ENCODE data around the gene PBRM1.
"Not testable (repeated sequence)": the region's sequence is repeated elsewhere in the genome, so short reads cannot be mapped to it uniquely, and the experiment has no call there.

PBRM1 gene

DNA sequence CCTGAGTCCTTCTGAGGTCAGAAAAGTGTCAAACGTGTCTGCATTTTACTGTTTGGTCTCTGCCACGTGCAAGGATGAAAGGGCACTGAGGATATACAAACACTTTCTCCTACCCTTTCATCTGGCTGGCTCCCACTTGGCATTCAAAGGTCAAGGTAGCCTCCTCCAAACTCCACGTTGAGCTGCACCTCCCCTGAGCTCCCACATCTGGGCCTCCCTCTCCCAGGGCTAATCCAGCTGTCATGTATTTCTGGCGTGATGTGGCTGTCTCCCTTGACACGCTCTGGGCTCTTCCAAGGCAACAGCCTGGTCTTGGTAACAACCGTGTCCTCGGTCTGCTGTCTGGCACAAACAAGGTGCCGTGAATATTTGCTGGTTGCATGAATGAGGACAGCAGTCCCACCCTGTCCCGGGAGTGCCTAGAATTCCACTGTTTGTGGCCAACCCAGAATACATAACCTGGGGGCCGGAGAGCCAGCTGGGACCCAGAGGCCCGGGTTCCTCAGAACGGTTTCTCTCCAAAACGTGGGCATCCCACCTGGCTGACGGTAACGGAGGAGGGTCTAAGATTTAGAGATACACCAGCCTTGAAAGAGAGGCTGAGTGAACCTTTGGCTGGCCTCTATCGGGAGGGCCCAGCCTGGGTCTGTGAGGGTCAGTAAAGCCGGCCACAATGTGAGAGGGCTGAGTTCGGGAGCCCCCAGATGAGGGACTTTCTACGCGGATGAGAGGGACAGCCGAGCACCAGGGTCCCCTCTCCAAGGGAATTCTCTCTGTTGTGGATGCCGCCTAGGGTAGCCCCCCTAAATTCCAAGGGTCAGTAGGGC, 19.1 kb upstream of the PBRM1 start:
- DNase-seq (ENCODE audit: low spot score): peak; percentile 9

DNA sequence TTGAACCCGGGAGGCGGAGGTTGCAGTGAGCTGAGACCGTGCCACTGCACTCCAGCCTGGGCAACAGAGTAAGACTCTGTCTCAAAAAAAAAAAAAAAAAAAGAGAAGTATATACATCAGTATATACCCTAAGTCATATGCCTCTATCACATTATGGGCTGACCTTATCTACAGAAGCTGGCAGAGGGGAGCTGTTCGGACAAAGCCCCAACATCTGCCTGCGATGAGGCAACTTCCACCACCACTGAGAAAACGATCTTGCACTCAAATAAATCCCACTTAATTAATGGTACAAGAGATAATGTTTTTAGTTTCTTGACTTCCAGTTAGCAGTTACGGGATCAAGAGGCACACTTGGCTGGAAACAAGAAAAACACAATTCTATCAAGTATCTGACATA, 17.6 kb upstream of the PBRM1 start:
- no peak for DNase-seq (ENCODE audit: low spot score)

DNA sequence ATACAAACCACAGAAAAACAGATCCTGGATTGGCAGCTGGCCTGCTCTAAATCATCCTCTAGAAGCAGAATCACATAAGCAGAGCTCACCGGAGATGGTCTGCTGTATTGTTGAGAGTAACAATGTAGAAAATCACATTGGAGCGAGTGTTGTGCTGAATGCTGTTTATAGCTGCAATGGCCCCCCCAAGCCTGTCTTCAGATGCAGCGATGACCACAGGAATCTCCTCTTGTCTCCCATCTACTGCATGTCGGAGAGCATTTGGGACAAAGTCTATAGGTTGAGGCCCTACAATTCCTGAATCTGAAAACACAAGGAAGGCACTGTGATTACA, 11.9 kb upstream of the PBRM1 start:
- no peak for DNase-seq (ENCODE audit: low spot score)

DNA sequence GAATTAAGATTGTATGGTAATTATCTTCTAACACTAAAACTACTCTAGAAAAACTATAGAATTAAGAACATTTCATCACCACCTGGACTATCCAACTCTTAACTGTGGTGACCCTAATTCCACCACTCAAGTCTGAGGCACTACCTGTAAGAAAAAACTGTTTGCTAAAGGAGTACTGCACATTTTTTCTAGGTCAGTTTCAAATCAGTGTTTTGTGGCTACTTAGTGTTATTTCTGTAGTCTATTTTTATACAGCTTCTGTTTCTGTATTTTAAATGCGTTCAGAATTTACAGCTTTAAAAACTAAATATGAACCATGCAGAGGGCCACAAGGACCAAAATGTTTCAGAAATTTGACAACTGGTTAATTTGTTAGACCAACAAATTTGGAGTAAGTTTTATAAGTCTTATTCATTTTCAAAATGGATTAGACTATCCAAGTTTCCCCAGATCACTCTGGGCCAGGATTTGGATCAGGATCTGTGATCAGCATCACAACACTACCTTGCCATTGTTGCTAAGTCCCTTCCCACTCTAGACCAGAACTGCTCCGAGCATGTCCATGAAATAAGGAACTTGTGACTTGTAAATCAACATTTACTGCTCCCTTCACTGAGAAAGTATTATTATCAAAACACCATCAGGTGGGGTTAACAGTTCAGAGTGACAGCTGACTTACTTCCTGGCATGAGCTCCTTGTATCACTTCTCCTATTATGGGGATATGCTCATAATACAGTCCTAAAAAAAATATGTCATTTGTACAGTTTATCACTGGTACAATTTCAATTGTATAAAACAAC, 11.3 kb upstream of the PBRM1 start:
- DNase-seq (ENCODE audit: low spot score): no peak

DNA sequence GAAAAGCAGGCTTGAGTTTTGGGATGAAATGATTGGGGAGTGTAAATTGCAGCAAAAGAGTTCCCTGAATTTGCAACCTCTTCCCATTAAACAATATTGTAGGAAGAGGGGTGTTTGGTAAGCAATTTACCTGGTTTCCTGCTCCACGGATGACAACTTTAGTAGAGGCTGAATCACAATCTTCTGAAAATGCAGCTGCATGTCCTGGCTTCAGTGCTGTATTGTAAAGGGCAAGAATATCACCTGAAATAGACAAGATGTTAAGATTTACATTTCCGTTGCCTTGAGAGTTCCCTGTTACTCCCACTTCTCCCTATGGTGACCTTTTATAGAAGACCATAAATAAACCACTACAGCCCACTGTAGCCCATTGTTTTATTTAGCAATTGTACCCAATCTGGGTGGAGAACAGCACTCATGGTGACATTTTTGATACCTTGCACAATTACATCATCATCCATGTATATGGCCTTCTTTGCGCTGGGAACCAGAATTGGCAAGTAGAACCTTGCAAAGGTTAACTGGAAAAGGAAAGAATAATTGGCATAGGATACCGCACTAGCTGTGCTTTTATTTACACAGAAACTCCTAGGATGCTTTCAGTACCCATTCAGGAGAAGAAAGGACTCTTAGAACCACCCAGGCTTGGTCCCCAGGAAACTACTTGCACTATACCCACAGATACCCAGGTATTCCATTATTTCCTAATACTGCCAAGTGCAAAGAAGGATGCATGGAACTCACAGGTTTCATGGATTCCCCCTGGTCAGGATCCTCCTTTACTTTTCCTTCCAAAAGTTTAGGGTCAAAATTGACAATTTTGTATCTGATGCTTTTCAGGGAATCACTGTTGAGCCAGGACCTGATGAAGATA, 10.3 kb upstream of the PBRM1 start:
- no peak for DNase-seq (ENCODE audit: low spot score)

DNA sequence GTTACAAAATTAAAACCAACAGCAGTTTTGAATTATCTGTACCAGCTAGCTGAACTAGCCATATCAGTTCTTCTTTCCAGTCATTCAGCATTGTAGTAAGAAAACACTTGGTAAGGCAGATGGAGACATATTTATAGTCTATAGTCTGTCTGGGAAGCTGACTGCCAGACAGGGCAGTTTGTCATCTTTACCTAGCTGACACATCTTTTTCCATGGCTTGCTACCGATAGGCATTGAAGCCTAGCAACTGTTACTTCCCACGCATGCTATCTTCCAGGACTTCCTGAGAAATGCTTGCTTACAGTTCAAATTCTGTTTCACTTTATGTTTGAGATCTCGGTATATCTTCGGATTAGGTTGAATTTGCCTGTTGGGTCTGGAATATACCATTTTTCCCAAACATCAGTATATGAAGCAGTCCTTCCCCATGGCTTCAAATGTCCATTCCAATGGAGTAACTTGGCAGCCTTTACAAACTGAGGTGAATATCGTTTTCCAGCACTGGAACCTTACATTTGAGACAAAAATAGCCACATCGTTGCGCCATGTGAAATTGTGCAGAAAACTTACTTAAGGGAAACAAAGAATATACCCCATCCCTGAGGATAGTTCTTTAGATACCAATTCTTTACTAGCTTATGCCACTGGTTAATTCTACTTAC, 8.9 kb upstream of the PBRM1 start:
- no peak for DNase-seq (ENCODE audit: low spot score)

DNA sequence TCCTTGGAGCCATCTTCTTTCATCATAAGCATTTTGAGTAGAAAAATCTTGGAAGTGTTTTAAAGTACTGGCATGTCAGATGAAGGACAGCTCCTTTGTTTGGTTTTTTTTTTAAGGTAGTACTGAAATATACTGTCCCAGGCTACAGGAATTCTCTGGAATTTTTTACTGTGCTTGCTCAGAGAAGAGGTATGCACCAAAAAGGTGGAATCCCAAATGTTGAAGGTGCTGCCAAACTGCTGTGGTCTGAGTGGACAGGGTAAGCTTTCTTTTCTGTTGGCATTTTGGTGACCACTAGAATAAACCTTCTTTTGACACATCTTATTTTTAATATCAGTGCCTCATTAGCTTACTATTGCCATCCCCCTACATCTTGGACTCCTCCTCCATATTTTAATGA, 7.4 kb upstream of the PBRM1 start:
- DNase-seq (ENCODE audit: low spot score): no peak

DNA sequence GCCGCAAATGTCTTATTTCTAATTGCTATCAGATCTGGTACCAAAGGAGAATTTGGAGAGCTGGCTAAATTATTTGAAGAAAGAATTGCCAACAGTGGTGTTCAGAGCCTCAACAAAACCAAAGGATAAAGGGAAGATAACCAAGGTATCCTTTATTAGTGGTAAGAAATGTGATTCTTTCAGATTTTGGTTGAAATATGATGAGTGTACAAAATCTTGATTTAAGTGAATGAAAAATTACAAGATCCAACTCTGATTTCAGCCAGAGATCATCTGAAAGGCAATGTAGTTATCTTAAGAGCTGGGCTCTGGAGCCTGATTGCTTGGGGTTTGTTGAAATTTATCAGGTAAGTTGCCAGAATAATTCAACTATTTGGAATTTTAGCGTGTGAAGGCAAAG, 4.8 kb upstream of the PBRM1 start:
- DNase-seq (ENCODE audit: low spot score): no peak

DNA sequence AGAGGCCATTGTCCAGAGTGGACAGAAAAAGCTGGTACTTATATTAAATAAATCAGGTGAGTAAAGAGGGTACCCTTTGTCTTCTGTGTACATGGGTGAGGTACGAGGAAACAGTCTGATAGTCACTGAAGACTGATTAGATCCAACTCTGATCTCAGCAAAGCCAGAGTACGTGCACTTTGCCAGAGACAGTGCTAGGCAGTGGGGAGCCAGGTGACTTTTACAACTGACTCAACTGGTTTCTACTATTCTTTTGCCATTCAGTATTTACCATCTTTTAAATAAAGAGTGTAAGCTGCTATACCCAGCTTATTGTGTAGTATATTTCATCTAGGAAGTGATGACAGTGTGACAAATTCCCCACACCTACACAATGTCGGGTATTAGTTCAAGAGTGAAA, 3.4 kb upstream of the PBRM1 start:
- no peak for DNase-seq (ENCODE audit: low spot score)

DNA sequence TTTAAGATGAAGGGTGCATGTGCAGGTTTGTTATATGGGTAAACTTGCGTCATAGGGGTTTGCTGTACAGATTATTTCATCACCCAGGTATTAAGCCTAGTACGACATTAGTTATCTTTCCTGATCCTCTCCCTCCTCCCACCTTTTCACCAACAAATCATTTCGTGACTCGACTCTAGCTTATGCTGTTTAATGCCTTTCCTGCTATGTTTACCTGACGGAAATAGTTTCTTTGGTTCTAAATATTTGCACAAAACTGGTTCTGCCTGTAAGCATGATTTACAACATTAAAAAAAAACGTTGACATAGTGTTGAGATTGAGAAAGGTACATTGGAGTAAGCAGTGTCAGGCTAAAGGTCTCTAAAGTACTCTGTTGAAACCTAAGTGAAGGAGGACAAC, 2.6 kb upstream of the PBRM1 start:
- no peak for DNase-seq (ENCODE audit: low spot score)

DNA sequence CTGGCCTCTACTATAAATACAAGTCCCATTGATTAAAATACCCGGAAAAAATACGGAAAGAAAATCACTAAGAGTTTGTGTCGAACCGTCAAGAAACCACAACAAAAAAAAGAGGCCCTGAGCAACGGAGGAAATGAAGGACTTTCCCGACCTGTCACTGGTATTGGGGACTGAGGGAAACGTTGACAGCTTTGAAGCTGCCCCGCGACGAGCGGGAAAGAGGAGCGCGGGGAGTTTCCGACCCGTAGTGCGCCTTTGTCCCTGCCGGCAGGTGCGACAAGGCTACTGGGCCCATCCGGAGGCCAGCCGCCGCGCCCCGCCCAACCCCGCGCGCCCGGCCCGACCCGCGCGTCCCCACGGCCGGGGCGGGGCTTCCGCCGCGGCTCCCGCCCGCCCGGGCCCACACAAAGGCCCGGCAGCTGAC, 416 bp downstream of the PBRM1 start:
- peak; percentile 78 for DNase-seq (ENCODE audit: low spot score)

DNA sequence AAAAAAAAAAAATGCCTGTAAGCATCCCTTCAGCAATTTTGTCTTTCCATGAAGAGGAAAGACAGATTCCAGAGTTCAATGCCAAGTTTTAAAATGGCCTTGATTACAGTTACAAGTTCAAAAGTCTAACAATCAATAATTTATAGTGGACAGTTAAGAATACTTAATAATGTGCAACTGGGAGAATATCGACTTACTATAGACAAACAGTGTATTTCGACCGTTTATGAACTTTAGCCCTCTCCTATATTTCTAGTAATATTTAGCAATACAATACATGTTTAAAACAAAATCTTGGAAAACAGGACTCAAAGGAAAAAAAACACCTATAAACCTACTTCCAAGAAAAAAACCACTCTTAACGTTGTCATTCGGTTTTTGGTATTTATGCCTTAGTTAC, 1.5 kb downstream of the PBRM1 start:
- no peak for DNase-seq (ENCODE audit: low spot score)

DNA sequence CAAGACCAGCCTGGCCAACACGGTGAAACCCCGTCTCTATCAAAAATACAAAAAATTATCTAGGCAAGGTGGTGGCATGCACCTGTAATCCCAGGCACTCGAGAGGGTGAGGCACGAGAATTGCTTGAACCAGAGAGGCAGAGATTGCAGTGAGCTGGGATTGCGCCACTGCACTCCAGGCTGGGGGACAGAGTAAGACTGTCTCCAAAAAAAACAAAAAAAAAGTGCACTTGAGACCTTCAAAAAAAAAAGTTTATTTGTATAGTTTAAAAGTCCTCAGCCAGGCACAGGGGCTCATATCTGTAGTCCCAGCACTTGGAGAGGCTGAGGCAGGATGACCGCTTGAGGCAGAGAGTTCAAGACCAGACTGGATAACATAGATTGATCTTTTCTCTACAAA, 2.1 kb downstream of the PBRM1 start:
- DNase-seq (ENCODE audit: low spot score): no peak

DNA sequence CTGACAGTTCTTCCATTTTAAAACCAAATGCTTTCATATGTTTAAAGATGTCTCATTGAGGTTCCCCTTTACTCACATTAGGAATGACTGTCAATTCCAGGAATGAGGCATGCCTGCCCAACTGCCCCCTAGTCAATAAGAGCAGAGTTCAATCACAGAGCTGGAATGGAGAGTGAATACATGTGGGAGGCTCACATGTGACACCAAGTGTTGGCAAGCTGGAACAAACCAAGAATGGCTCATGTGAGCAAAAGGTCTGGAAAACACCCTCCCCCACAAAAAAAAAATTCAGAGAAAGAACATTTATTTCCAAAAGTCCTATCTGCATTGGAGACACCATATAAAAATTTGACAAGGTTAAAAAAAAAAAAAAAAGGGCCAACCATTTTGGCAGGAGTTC, 3.7 kb downstream of the PBRM1 start:
- DNase-seq (ENCODE audit: low spot score): peak; percentile 56

DNA sequence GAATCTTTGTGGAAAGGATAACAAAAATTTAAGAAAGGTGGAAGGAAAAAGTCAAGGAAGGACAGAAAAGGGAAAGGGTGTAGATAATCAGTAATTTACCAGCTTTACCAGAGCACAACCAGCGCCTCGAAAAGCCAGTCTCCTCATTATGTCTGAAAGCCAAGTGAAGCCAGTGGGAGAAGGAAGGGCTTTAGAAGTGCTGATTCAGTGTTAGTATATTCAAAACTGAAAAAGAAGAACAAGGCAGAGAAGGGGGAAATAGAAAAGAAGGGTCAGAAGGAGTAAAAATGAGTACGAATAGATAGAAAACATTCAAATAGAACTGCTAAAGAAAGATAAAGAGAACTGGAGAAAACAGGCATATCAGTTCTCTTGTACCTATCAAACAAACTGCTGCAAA, 4.1 kb downstream of the PBRM1 start:
- DNase-seq (ENCODE audit: low spot score): peak; percentile 10

DNA sequence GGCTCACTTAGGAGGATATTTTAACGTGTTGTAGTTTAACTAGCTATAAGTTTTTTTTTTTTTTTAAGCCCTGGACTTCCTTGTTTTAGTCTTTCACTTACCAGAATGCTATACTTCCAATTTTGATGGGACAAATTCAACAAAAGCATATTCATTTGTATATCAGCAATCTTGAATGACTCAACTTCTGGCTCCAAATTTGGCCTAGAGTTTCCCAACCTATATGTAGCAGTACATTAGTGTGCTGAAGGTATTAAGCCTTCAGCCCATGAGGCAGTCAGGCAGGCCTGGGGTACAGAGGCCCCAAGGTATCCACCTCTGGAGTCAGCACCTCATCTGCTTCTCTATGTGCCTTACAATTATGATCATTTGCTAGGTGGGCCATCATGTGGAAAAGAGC, 5.9 kb downstream of the PBRM1 start:
- no peak for DNase-seq (ENCODE audit: low spot score)

DNA sequence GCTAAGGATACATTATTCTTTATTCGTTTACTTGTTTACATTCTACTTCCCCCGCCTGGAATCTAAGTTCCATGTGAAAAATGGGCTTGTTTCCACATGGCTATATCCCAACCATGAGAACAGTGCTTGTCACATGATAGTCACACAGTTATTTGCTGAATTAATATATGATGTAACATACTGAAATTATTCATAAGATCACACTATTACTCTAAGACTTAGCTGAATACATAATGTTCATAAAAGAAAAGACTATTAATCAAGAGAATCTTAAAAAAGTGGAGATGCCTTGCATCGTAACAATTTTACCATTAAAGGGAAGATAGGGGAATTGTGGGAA, 6.5 kb downstream of the PBRM1 start:
- DNase-seq (ENCODE audit: low spot score): no peak

DNA sequence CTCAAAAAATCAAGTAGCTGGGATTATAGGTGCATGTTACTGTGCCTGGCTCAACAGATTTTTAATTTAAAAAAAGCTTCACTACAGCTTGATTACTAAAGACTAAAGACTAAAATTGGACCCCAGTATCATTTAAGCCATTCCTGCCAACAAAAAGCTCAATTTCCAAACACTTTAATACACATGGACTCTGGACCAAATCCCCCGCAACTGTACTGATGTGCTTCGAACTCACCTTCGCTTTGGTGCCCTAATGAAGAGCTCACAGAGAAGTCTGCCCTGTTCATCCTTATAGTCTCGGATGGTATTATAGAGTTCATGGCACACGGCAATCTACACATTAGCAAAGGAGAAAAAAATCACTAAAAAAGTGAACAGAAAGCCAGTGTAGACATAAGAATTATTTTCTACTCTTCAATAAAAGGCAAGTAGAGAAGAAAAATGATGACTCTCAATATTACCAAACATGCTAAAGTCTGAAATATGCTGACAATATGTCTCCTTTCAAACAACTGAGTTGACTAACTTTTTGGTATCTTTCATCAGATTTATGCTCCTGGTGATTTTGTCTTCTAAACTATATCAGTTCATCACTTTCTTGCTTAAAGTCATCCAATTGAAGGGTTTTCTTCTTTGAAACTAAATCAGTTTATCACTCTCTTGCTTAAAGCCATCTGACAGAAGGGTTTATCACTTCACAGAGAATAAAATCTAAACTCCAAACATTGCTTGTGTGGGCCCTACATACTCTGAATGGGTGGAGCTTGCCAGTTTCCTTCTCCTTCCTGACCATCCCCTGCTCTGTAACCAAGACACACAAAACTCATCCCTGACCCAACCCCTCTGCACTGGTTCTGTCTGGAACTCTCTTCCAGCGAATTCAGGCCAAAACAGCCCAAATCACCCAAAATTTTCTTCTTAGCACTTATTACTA, 7.2 kb downstream of the PBRM1 start:
- DNase-seq (ENCODE audit: low spot score): no peak

DNA sequence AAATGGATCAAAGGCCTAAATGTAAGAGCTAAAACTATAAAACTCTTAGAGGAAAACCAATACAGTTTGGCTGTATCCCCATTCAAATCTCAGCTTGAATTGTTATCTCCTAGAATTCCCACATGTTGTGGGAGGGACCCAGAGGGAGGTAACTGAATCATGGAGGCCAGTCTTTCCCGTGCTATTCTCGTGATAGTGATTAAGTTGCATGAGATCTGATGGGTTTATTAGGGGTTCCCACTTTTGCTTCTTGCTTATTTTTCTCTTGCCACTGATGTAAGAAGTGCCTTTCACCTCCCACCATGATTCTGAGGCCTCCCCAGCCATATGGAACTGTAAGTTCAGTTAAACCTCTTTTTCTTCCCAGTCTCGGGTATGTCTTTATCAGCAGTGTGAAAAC, 9.5 kb downstream of the PBRM1 start:
- not testable (repeated sequence) for DNase-seq (ENCODE audit: low spot score)

DNA sequence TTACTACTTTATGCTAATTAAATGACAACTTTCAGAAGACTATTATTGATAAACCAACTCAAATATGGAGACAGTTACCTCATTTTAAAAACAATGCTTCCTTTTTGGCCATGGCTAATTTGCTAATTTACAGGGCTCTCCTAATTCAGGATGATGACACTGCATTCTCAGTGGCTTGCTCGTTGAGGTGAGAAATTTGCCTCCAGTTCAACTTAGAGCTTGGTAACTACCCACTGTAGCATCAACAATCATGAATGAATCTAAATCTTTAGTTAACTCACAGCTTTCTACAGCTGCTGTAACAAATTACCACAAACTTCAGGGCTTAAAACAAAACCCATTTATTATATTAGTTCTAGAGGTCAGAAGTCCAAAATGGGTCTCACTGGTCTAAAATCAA, 14.0 kb downstream of the PBRM1 start:
- no peak for DNase-seq (ENCODE audit: low spot score)

Measured in Ammon's horn (tissue), 1 donor.